Esophagus mucosa (tissue), 1 donor: Measurements from ENCODE around the gene CDAN1. TPM values are rescaled to one million over a fixed set of nuclear protein-coding genes. Genes with fewer than 3 reads are reported as not detected.
A peak's percentile ranks its signal among the peaks of the same experiment; 100 is the strongest.
"Not testable (repeated sequence)": the region's sequence is repeated elsewhere in the genome, so short reads cannot be mapped to it uniquely, and the experiment has no call there.

Experiments
- ATAC-seq: fragments of 200-7000 bp; cut with Tn5 transposase; one replicate; pipeline ENCODE4 v1.9.1; 2020
- total RNA-seq: library from RNA; stranded (reverse); gene quantifications from one replicate; pipeline ENCODE4 v1.2.4, GENCODE V29; 2023
- donor health status: DM: yes; HTN: yes; CAD: no.

CDAN1 gene, protein sequence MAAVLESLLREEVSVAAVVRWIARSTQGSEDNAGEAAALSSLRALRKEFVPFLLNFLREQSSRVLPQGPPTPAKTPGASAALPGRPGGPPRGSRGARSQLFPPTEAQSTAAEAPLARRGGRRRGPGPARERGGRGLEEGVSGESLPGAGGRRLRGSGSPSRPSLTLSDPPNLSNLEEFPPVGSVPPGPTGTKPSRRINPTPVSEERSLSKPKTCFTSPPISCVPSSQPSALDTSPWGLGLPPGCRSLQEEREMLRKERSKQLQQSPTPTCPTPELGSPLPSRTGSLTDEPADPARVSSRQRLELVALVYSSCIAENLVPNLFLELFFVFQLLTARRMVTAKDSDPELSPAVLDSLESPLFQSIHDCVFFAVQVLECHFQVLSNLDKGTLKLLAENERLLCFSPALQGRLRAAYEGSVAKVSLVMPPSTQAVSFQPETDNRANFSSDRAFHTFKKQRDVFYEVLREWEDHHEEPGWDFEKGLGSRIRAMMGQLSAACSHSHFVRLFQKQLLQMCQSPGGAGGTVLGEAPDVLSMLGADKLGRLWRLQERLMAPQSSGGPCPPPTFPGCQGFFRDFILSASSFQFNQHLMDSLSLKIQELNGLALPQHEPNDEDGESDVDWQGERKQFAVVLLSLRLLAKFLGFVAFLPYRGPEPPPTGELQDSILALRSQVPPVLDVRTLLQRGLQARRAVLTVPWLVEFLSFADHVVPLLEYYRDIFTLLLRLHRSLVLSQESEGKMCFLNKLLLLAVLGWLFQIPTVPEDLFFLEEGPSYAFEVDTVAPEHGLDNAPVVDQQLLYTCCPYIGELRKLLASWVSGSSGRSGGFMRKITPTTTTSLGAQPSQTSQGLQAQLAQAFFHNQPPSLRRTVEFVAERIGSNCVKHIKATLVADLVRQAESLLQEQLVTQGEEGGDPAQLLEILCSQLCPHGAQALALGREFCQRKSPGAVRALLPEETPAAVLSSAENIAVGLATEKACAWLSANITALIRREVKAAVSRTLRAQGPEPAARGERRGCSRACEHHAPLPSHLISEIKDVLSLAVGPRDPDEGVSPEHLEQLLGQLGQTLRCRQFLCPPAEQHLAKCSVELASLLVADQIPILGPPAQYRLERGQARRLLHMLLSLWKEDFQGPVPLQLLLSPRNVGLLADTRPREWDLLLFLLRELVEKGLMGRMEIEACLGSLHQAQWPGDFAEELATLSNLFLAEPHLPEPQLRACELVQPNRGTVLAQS
- 7.3 TPM for total RNA-seq

DNA sequence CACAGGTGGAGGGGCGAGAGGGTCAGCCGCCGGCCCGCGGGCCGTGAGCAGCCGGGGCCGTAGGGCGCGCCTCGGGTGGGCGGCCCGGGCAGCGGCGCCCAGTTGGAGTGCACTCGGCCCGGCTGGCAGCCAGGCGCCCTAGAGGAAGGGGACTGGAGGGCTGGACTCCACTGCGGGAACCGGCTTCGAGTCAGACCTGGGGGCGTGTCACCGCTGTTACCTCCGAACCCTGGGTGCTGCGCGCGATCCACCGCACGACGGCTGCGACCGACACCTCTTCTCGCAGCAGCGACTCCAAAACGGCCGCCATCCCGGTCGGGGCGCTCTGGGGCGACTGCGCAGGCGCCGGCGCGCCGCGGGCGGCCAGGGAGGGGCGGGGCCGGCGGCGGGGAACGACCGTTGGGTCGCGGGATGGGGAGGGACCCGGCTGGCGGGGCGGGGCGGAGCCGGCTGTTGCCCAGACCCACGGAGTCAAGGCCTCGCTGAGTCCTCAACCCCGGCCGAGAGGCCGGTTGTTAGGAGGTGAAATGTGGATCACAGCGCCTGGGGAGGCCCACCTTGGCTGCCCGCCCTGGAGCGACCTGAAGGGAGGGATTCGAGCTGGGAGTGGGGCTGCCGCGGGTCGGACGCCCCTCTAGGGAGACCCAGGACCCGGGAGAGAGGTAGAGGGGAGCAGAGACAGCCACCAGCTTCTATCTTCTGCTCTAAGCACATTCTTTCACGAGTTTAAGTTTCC lies at the start of gene CDAN1:
CDAN1 (minus strand) TSS at position 336 of the 736 bp plus-strand sequence; CDS start at position 310, 26 bp downstream.
- ATAC-seq, result peak; percentile 95

DNA sequence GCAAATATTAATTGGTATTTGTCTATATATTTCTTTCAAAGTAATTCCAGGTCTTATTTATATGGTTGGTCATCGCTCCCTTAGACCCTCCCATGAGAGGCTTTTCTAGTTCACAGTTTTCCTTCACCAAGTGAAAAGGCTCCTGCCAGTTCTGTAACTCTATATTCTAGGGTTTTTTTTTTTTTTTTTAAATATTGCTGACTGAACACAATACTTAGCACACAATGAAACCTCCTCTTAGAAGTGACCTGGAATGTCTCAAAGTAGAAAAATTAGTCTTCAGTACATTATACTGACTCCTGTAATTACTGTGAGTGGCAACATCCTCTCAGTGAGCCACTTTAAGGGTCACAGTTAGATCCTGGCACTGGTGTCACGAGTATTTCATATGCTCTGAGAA lies 48.6 kb upstream of the CDAN1 start:
- ATAC-seq, result no peak

DNA sequence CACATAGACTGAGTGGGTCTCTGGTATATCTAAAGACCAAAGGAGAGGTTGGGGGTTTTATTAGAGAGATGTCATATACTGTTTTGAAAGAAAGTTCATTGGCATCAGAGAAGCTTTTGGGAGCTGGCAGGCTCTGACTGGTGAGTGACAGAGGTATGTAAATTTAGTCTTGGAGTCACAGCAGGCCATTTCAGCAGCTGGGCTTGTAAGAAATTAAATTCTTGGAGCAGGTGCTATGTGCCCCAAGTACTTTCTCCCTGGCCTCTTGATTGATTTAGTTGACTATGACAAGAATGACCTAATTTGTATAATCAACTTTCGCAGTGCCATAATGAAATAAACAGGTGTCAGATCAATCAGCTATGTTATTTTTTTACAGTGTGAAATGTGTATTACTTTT lies 47.8 kb upstream of the CDAN1 start:
- ATAC-seq, result no peak

DNA sequence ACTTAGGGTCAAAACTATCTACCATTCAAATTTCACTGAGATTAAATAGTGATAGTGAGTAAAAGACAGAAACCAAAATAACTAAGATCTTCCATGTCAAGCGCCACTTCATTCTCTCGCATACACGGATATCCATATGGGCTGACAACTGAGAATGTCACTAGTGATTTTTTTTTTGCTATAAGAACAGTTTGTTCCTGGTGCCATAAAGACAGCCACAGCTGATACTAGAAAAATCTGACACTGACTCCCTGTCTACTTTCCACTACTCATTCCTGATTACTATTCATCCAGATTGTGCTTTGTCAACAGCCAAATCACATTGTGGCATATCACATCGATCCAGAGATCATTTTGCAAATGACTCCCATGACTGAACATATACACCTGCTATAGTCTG lies 45.8 kb upstream of the CDAN1 start:
- ATAC-seq, result no peak

DNA sequence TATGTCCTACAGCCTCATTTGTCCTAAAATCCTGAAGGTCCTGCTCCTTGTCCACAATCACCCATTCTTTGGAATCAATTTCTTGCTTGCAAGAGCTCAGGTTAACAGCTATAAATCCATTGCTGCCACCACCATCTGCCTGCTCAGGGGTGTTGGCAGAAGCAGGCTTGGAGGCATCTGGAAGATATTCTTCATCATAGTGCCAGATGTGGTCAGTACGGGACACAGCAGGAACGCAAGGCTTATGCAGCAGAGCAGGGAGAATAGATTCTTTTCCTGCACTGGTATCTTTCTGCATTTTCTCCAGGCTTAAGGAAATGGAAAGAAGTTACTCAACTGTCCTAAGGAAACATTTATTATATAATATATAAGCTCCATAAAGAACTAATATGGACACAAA lies 38.5 kb upstream of the CDAN1 start:
- no peak for ATAC-seq

DNA sequence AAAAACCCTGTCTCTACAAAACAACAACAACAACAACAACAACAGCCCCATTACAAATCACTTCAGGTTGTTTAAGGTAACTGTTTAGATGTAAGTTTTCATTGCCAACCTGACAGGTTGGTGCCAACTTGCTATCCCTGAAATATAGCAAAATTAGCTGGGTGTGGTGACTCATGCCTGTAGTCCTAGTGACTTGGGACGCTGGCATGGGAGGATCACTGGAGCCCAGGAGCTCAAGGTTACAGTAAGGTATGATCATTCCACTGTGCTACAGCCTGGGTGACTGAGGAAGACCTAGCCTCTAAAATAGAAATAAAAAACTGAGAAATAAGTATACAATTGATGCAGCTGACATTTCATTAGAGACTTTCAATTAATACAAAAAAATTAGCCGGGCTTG lies 36.0 kb upstream of the CDAN1 start:
- no peak for ATAC-seq

DNA sequence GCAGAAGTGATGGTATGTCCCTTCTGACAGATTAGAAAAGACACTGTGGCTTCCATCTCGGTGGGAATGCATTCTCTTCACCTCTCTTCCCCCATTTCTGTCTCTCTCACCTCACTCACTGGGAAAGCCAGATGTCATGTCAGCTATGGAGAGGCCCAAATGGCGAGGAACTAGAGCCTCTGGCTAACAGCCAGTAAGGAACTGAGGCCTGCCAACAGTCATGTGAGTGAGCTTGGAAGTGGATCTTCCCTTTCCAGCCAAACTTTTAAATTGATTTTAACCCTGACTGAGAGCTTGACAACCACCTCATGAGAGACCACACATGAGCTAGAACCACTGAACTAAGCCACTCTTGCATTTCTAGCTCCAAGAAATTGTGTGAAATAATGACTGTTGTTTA lies 35.2 kb upstream of the CDAN1 start:
- no peak for ATAC-seq

DNA sequence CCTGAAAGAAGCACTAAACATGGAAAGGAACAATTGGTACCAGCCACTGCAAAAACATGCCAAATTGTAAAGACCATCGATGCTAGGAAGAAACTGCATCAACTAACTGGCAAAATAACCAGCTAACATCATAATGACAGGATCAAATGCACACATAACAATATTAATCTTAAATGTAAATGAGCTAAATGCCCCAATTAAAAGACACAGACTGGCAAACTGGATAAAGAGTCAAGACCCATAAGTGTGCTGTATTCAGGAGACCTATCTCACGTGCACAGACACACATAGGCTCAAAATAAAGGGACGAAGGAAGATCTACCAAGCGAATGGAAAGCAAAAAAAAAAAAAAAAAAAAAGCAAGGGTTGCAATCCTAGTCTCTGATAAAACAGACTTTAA lies 29.2 kb upstream of the CDAN1 start:
- not testable (repeated sequence) for ATAC-seq

DNA sequence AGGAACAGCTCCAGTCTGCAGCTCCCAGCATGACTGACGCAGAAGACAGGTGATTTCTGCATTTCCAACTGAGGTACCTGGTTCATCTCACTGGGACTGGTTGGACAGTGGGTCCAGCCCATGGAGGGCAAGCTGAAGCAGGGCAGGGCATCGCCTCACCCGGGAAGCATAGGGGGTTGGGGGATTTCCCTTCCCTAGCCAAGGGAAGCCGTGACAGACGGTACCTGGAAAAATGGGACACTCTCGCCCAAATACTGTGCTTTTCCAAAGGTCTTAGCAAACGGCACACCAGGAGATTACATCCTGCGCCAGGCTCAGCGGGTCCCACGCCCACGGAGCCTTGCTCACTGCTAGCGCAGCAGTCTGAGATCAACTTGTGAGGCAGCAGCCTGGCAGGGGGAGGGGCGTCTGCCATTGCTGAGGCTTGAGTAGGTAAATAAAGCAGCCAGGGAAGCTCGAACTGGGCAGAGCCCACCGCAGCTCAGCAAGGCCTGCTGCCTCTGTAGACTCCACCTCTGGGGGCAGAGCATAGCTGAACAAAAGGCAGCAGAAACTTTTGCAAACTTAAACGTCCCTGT lies 27.3 kb upstream of the CDAN1 start:
- ATAC-seq, result not testable (repeated sequence)

DNA sequence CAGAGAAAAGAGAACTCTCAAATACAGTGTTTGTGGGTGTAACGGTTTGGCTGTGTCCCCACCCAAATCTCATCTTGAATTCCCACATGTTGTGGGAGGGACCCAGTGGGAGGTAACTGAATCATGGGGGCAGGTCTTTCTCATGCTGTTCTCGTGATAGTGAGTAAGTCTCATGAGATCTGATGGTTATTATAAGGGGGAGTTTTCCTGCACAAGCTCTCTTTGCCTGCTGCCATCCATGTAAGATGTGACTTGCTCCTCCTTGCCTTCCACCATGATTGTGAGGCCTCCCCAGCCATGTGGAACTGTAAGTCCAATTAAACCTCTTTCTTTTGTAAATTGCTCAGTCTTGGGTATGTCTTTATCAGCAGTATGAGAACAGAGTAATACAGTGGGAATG lies 24.9 kb upstream of the CDAN1 start:
- not testable (repeated sequence) for ATAC-seq

DNA sequence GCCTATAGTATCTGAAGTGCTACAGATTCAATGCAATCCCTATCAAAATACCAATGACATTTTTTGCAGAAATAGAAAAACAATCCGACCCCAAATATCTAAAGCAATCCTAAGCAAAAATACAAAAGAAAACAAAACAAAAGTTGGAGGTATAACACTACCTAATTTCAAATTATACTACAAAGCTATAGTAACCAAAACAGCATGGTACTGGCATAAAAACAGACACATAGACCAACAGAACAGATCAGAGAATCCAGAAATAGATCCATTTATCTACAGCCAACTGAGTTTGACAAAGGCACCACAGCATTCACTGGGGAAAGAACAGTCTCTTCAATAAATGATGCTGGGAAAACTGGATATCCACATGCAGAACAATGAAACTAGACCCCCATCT lies 23.8 kb upstream of the CDAN1 start:
- ATAC-seq, result no peak

DNA sequence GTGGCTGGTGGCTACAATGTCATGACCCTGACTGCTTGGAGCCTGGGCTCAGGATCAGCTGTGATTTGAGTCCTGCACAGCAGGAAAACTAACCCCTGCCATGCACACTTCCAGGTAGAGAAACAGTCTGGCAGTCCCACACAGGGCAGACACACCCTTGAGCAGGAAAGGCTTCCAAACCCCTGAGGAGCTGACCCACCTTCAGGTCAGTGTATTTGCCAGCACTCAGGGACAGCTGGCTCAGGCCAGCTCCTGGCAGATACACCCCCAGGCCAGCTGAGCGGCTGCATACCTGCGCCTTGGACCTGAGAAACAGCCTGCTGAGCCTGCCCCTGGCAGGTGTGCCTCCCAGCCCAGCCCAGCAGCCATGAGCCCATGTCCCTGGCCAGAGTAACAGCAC lies 22.2 kb upstream of the CDAN1 start:
- ATAC-seq, result peak; percentile 17

DNA sequence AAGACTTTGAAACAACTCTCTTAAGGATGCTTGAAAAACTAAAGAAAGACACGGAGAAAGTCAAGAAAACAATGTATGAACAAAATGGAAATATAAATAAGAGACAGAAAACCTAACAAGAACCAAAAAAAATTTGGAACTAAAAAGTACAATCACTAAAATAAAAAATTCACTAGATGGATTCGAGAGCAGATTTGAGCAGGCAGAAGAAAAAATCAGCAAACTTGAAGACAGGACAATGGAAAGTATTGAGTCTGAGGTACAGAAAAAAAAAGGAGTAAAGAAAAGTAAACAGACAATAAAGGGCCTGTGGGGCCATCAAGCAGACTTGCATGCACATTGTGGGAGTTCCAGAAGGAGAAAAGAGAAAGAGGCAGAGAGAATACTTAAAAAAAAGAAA lies 13.4 kb upstream of the CDAN1 start:
- no peak for ATAC-seq

DNA sequence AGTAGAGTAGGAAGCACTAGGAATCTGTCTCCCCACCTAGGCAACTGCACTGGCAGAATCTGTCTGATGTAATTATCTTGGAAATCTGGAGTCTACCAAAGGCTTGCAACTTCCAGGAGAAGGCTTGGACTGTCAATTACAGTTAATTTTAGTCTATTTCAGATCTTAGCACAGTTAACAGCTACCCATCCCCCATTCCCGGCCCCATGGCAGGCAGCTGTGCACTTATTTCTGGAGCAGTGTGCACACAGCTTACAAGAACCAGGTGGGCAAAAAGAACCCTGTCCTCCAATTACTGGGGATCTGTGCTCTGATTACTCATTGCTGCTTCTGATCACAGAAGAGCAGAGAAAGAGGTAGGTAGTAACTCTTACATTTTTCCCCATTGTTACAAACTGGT lies 12.3 kb upstream of the CDAN1 start:
- ATAC-seq, result no peak

DNA sequence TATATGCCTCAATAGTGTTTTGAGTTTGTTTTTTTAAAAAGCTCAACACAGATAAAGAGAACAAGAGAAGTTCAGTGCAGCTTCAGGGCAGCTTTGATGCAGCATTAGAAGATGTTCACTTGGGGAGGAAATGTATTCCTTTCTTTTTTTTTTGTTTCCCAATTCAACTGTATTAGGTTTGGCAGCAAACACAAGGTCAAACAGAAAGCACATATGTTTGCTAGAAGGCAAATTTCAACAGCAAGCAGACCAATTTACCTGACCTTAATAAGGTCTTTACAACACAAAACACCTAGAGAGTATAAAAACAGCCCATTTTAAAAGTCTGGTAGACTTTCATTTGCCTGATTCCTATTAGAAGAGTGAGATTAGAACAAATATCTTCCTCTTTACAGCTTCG lies 7.3 kb upstream of the CDAN1 start:
- no peak for ATAC-seq

DNA sequence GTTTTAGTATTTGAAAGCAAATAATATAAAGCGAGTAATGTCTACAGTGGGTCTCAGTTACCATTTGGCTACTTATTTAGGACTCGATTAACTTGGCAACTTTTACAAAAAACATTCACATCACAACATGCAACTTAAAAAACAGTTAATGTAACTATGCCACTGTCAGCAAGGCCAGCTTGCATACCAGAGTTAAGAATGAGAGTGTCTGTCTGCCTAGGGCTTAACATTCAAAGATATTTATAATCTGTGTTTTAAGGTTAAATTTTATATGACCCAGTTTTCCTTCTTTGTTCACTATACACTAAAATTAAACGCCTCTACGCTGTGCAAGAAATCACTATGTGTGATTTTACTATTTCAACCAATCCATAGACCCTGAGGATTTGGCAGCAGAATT lies 5.2 kb upstream of the CDAN1 start:
- ATAC-seq, result no peak

DNA sequence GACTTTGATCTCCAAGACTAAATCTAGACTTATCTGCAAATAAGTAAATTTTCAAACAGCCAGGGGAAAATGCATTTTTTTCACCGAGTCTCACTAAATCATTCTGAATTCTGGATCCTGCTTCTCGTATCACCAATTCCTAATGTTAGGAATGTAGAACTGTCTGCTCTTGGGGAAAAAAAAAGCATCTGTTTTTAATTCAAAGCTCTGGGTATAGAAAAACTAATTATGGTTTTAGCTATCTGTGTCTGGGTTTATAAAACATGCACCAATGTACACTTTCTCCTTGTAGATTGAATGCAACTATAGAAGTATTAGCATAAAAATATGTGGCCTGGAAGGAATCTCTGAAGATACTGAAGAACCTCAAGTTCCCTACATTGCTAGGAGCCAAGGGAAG lies 4.8 kb upstream of the CDAN1 start:
- ATAC-seq, result no peak

DNA sequence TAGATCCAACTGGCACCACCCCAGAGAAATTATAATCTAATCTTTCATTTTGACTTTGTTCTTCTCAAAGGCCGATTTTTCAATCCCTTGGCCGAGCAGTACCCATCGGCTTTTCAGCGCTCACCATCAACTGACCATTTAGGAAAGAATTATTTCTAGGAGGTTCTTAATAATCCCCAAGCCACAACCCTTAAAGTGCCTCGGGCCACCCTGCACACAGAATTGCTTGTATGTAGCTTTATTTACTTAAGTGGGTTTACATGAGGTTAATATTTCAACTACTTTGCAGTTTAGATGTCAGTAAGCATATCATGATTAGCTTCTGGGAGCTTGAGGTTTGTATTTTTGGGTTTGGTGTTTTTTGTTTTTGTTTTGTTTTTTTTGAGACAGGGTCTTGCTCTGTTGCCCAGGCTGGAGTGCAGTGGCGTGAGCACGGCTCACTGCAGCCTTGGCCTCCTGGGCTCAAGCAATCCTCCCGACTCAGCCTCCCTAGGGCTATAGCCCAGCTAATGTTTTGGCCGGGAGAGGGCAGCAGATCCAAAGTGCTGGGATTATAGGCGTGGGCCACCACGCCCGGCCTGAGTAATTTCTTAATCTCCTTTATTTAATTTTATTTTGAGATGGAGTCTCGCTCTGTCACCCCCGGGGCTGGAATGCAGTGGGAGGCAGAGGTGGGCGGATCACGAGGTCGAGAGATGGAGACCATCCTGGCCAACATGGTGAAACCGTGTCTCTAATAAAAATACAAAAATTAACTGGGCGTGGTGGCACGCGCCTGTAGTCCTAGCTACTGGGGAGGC lies 801 bp upstream of the CDAN1 start:
- ATAC-seq, result peak; percentile 51

DNA sequence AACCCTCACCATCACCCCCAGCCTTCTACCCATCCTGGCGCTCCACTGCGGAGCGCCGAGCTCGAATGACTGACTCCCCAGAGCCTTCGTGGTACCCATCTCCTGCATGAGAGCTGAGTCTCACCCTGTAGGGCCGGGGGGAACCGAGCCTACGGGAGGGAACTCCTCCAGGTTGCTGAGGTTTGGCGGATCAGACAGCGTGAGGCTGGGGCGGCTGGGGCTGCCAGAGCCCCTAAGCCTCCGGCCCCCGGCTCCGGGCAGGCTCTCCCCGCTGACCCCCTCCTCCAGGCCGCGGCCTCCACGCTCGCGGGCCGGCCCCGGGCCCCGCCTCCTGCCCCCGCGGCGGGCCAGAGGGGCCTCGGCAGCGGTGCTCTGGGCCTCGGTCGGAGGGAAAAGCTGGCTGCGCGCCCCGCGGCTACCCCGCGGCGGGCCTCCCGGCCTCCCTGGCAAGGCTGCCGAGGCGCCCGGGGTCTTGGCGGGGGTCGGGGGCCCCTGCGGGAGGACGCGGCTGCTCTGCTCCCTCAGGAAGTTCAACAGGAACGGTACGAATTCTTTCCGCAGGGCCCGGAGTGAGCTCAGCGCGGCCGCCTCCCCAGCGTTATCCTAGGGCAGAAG lies 643 bp downstream of the CDAN1 start:
- peak; percentile 17 for ATAC-seq

DNA sequence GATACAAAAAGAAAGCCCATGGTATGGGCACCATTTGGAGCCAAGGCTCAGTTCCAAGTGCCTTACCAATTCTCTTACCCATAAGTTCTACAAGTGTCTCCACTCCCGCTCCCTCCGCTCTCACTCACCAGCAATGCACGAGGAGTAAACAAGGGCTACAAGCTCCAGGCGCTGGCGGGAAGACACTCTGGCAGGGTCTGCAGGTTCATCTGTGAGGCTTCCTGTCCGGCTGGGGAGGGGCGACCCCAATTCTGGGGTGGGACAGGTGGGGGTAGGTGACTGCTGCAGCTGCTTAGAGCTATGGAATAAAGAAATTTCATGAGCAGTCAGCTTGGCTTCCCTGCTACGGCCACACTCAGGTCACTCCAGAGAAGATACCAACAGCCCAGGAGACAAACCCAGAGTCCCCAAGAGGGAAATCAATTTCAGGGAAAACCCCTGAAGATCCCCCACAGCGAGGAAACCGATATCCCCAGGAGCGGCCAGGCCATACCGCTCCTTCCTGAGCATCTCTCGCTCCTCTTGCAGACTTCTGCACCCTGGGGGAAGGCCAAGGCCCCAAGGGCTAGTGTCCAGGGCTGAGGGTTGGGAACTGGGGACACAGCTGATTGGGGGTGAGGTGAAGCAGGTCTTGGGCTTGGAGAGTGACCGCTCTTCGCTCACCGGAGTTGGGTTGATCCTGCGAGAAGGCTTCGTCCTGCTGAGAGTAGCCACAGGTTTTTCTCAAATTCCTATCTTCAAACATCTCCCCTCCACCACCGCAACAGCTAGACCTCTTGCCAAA lies 1.4 kb downstream of the CDAN1 start:
- ATAC-seq, result no peak
